Brain pericyte (primary cell): ENCODE data around the gene NLRP11.
"Not testable (repeated sequence)": the region's sequence is repeated elsewhere in the genome, so short reads cannot be mapped to it uniquely, and the experiment has no call there.

Experiments used
- DNase-seq: peaks from one replicate; pipeline ENCODE4 v3.0.0-alpha.2; 2012; ENCODE audit warnings: low read depth, low spot score

Gene NLRP11

DNA sequence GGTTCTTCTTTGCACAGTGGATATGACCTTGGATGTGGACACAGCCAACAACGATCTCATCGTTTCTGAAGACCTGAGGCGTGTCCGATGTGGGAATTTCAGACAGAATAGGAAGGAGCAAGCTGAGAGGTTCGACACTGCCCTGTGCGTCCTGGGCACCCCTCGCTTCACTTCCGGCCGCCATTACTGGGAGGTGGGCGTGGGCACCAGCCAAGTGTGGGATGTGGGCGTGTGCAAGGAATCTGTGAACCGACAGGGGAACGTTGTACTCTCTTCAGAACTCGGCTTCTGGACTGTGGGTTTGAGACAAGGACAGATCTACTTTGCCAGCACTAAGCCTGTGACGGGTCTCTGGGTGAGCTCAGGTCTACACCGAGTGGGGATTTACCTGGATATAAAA is 53.5 kb downstream of the NLRP11 start:
- no peak for DNase-seq

DNA sequence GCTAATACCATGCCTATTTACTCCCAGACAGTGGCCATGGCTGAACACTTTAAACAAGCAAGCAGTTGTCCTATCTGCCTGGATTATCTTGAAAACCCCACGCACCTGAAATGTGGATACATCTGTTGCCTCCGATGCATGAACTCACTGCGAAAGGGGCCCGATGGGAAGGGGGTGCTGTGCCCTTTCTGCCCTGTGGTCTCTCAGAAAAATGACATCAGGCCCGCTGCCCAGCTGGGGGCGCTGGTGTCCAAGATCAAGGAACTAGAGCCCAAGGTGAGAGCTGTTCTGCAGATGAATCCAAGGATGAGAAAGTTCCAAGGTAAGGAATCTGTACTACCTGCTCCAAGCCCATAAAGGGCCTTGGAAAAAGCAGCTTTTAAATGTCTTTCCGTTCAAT is 54.3 kb downstream of the NLRP11 start:
- DNase-seq = no peak

DNA sequence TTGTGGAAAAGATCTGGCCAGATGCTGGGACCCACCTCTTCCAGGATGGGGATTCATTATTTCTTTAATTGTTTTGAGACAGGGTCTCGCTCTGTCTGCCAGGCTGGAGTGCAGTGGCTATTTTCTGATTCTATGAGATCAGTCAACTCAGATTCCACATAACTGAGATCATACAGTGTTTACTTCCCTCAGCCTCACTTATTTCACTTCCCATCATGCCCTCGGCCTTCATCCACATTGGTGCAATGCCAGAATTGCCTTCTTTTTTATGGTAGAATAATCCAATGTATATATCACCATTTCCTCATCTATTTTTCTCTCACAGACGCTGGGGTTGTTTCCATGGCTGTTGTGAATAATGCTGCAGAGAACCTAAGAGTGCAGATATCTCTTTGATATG is 62.2 kb downstream of the NLRP11 start:
- not testable (repeated sequence) for DNase-seq

DNA sequence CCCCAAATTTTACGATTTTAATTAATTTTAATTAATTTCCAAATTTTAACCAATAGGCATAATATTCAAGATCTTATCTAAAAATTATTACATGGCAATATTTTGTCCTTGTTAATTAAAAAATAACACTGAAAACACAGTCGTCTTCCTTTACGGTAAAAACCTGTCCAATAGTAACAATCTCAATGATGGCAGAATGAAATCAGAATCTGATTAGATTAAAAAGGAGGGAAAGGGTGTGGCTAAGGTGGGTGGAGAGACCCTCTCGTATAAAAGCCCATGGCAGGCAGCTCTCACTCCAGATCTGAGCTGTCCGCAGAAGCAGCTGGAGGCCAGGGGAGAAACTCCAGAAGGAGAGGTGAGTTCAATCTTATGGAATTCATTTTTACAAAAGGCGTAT is 63.0 kb downstream of the NLRP11 start, which contains the start of gene RFPL4AL1:
Gene RFPL4AL1 (plus strand): TSS at position 301 of the 400 bp plus-strand sequence. CDS start 2,687 bp downstream, outside the sequence.
- not testable (repeated sequence) for DNase-seq

DNA sequence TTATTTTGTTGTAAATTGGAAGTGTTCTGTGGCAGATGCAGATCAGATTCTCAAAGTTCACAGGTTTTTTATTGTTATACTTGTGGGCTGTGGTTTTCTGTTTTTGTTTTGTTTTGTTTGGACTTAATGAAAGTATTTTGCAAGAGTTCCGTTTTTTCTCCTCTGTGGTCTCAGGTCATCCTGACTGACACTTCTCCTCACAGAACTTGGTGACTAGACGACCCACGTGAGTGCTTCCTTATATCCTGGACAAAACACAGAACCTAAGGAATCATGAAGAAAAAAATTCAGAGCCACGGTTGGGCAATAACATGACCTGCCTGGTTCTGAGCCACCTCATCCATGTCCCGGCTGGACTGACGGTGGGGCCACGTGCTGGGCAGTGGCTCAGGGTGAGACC is 65.3 kb downstream of the NLRP11 start:
- DNase-seq = no peak

DNA sequence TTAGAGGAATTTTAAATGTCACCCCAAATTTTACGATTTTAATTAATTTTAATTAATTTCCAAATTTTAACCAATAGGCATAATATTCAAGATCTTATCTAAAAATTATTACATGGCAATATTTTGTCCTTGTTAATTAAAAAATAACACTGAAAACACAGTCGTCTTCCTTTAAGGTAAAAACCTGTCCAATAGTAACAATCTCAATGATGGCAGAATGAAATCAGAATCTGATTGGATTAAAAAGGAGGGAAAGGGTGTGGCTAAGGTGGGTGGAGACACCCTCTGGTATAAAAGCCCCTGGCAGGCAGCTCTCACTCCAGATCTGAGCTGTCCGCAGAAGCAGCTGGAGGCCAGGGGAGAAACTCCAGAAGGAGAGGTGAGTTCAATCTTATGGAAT is 73.0 kb downstream of the NLRP11 start, which contains the start of gene RFPL4A:
Gene RFPL4A (plus strand): TSS at position 301 of the 400 bp plus-strand sequence. CDS start 2,704 bp downstream, outside the sequence.
- DNase-seq = not testable (repeated sequence)

DNA sequence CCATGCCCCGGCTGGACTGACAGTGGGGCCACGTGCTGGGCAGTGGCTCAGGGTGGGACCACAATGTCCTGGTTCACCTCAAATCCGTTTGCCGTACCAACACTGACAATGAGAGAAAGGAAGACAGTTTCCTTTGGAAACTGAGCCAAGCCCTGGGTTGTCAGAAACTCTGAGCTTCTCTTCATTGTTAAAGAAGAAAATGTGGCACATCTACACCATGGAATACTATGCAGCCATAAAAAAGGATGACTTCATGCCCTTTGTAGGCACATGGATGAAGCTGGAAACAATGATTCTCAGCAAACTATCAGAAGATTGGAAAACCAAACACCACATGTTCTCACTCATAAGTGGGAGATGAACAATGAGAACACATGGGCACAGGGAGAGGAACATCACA is 75.0 kb downstream of the NLRP11 start:
- DNase-seq = not testable (repeated sequence)

DNA sequence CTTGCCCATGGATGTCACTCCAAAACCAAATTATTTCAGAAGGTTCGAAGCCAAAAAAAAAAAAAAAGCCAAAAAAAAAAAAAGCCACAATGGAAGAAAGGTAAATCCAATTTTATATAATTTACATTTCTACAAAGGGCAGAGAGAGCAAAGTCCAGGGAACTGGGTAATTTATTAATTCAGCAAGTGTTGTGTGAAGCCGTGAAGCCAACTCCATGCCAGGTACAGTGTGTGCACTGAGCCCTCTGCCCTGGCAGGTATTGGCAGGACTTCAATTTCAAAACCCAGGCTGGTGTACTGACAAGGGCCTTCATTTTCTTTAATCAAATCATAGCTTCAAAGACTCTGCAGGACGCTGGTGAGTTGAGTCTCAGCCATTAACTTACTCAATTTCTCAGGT is 78.4 kb downstream of the NLRP11 start:
- DNase-seq = no peak

DNA sequence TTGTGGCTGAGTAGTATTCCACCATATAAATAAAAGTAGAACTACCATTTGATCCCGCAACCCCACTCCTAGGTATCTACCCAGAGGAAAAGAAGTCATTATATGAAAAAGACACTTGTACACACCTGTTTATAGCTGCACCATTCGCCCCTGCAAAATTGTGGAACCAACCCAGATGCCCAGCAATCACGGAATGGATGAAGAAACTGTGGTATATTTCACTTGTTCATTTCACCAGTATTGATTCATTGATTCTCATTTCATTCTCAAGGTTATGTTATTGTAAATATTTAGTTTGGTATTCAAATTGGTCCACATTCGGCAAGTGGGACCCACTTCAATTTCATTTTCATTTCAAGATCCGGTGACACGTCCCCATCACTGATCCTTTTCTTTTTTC is 81.1 kb downstream of the NLRP11 start:
- DNase-seq = no peak

DNA sequence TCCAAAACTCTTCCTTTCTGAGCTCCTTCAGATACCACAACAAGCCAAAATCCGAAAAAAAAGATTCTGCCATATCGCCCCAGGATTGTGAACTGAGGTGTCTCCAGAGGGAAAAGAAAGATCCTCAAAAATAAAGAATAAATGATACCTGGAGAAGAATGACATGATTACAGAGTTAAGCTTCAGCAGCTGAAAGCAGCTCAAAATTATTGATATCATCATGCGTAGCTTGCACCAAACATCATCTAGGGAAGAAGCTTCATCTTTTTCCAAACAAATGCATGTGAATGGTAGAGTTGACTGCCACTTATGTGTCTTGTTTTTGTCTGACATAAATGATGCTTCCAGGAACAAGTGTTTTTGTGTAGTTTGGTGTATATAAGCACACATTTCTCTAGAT is 93.5 kb downstream of the NLRP11 start, which contains the start of gene NLRP9:
Gene NLRP9 (minus strand): TSS at position 101 of the 400 bp plus-strand sequence. CDS start 28 bp downstream, at position 73.
- DNase-seq = no peak
